ENCODE data around the gene OBSCN.

DNA sequence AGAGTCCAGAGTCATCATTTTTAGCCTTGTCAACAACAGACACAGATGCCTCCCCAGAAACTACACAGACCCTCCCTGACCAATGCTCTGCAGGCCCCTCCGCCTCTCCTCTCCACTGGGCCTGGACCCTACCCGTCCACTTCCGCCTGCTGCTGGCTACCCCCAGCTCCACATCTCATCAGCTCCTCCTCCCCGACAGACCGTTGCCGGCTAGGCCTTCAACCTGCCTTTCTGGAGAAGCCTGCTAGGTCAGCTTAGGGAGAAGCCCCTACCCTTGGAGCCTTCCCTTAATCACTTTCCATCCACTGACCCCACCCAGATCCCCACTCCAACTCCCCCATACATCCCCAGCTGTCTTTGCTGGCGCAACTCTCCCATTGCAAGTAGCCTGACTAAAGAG lies 207.4 kb downstream of the OBSCN start:
- TF ChIP-seq, protein P1, sequence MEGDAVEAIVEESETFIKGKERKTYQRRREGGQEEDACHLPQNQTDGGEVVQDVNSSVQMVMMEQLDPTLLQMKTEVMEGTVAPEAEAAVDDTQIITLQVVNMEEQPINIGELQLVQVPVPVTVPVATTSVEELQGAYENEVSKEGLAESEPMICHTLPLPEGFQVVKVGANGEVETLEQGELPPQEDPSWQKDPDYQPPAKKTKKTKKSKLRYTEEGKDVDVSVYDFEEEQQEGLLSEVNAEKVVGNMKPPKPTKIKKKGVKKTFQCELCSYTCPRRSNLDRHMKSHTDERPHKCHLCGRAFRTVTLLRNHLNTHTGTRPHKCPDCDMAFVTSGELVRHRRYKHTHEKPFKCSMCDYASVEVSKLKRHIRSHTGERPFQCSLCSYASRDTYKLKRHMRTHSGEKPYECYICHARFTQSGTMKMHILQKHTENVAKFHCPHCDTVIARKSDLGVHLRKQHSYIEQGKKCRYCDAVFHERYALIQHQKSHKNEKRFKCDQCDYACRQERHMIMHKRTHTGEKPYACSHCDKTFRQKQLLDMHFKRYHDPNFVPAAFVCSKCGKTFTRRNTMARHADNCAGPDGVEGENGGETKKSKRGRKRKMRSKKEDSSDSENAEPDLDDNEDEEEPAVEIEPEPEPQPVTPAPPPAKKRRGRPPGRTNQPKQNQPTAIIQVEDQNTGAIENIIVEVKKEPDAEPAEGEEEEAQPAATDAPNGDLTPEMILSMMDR (IDR thresholded peaks at IDR 0.05) = no peak
- TF ChIP-seq POLR2A (IDR thresholded peaks at IDR 0.05) = no peak

Data from heart left ventricle (tissue), 13 donors.